H1 (cell line): ENCODE results near the gene CFAP61. TPM values are rescaled to one million over a fixed set of nuclear protein-coding genes. Genes with fewer than 3 reads are reported as not detected.

Experiments used
- RFX5 ChIP-seq: IDR thresholded peaks from 2 replicates; pipeline ENCODE4 v1.6.1; 2011; ENCODE audit warnings: low read depth, low read length, improper control_type of control experiment, borderline replicate concordance
- polyA plus RNA-seq, 7 experiments: library from polyadenylated mRNA; depleted of rRNA in 3 of 7; stranded (reverse) in 5 of 7; unstranded in 2 of 7; fragments of >200 nt in 5 of 7; fragments of 200-250 nt in 2 of 7; gene quantifications; 1 replicate in 5 of 7; 2 replicates in 1 of 7; 4 replicates in 1 of 7; pipeline versions ENCODE4 v1.2.1 to v1.2.3, GENCODE V29; 2011 to 2013; ENCODE audit warnings: missing spikeins in 2 of 7, mixed read lengths in 2 of 7
- total RNA-seq: library from RNA; stranded (reverse); fragmentation: NEBNext Ultra II Directional; extraction: Animal tissue kit (Norgen Biotek cat#: 25700); gene quantifications from 2 replicates; pipeline ENCODE4 v1.2.1, GENCODE V29; 2021
- TF ChIP-seq, protein P1 (sequence below): fragments of 300-600 bp; sonication (generic); IDR thresholded peaks from 2 replicates; pipeline ENCODE4 v1.7.1; 2012; ENCODE audit warnings: low read length, moderate library complexity, mild to moderate bottlenecking, inconsistent platforms; ENCODE audit not compliant: insufficient replicate concordance
- TF ChIP-seq, protein P2 (sequence below): IDR thresholded peaks from 2 replicates; pipeline ENCODE4 v1.6.1; 2012; ENCODE audit warnings: low read length, inconsistent platforms

Gene CFAP61
- total and polyA plus RNA-seq, 2 of the 8 experiments (the other 6 are each of a cell fraction or from before 2014, with no cell fraction given) = 0.29 to 0.61 TPM

DNA sequence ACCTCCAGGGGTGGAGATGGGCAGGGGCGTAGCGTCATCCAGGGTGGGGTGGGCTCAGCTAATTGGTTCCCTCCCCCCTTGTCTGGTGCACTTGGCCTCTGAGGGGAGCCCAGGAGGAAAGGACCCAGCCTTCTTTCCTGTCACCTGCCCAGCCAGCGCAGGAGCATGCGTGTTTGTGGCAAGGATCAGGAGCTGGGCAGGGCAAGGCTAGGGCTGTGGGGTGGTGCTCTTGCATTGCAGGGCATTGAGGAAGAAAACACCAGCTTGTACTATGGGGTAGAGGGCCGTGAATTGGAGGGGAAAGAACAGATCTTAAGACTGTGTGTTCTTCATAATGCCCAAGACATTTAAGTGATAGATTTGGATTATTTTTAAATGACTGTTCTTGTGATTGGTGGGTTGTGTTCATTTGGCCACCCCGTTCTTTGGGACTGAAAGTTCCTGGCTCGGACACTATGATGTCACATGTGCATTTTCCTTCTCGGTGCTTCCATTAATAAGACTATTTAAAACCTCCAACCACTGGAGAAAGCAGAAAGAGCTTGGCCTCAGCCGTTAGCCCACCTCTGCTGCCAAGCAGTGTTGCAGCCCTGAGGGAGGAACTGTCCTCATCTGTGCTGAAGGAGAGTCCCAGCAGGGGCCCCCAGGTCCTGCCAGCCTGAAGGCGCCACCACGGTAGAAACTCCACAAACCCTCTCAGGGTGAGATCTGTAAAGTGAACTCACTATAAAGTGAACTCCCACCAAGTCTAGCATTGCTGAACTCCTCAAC is 179.4 kb downstream of the CFAP61 start (continued):
- TF ChIP-seq, protein P1, sequence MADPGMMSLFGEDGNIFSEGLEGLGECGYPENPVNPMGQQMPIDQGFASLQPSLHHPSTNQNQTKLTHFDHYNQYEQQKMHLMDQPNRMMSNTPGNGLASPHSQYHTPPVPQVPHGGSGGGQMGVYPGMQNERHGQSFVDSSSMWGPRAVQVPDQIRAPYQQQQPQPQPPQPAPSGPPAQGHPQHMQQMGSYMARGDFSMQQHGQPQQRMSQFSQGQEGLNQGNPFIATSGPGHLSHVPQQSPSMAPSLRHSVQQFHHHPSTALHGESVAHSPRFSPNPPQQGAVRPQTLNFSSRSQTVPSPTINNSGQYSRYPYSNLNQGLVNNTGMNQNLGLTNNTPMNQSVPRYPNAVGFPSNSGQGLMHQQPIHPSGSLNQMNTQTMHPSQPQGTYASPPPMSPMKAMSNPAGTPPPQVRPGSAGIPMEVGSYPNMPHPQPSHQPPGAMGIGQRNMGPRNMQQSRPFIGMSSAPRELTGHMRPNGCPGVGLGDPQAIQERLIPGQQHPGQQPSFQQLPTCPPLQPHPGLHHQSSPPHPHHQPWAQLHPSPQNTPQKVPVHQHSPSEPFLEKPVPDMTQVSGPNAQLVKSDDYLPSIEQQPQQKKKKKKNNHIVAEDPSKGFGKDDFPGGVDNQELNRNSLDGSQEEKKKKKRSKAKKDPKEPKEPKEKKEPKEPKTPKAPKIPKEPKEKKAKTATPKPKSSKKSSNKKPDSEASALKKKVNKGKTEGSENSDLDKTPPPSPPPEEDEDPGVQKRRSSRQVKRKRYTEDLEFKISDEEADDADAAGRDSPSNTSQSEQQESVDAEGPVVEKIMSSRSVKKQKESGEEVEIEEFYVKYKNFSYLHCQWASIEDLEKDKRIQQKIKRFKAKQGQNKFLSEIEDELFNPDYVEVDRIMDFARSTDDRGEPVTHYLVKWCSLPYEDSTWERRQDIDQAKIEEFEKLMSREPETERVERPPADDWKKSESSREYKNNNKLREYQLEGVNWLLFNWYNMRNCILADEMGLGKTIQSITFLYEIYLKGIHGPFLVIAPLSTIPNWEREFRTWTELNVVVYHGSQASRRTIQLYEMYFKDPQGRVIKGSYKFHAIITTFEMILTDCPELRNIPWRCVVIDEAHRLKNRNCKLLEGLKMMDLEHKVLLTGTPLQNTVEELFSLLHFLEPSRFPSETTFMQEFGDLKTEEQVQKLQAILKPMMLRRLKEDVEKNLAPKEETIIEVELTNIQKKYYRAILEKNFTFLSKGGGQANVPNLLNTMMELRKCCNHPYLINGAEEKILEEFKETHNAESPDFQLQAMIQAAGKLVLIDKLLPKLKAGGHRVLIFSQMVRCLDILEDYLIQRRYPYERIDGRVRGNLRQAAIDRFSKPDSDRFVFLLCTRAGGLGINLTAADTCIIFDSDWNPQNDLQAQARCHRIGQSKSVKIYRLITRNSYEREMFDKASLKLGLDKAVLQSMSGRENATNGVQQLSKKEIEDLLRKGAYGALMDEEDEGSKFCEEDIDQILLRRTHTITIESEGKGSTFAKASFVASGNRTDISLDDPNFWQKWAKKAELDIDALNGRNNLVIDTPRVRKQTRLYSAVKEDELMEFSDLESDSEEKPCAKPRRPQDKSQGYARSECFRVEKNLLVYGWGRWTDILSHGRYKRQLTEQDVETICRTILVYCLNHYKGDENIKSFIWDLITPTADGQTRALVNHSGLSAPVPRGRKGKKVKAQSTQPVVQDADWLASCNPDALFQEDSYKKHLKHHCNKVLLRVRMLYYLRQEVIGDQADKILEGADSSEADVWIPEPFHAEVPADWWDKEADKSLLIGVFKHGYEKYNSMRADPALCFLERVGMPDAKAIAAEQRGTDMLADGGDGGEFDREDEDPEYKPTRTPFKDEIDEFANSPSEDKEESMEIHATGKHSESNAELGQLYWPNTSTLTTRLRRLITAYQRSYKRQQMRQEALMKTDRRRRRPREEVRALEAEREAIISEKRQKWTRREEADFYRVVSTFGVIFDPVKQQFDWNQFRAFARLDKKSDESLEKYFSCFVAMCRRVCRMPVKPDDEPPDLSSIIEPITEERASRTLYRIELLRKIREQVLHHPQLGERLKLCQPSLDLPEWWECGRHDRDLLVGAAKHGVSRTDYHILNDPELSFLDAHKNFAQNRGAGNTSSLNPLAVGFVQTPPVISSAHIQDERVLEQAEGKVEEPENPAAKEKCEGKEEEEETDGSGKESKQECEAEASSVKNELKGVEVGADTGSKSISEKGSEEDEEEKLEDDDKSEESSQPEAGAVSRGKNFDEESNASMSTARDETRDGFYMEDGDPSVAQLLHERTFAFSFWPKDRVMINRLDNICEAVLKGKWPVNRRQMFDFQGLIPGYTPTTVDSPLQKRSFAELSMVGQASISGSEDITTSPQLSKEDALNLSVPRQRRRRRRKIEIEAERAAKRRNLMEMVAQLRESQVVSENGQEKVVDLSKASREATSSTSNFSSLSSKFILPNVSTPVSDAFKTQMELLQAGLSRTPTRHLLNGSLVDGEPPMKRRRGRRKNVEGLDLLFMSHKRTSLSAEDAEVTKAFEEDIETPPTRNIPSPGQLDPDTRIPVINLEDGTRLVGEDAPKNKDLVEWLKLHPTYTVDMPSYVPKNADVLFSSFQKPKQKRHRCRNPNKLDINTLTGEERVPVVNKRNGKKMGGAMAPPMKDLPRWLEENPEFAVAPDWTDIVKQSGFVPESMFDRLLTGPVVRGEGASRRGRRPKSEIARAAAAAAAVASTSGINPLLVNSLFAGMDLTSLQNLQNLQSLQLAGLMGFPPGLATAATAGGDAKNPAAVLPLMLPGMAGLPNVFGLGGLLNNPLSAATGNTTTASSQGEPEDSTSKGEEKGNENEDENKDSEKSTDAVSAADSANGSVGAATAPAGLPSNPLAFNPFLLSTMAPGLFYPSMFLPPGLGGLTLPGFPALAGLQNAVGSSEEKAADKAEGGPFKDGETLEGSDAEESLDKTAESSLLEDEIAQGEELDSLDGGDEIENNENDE = no peak
- TF ChIP-seq, protein P2, sequence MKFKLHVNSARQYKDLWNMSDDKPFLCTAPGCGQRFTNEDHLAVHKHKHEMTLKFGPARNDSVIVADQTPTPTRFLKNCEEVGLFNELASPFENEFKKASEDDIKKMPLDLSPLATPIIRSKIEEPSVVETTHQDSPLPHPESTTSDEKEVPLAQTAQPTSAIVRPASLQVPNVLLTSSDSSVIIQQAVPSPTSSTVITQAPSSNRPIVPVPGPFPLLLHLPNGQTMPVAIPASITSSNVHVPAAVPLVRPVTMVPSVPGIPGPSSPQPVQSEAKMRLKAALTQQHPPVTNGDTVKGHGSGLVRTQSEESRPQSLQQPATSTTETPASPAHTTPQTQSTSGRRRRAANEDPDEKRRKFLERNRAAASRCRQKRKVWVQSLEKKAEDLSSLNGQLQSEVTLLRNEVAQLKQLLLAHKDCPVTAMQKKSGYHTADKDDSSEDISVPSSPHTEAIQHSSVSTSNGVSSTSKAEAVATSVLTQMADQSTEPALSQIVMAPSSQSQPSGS = no peak
- TF ChIP-seq RFX5 = no peak
